Measurements from ENCODE around the gene PODXL.

- no peak for TF ChIP-seq FOXA1 (IDR thresholded peaks at IDR 0.05)
- no peak for TF ChIP-seq TARDBP (IDR thresholded peaks at IDR 0.05)
- TF ChIP-seq ELF4 (IDR thresholded peaks at IDR 0.05) = no peak
- TF ChIP-seq BHLHE40 (IDR thresholded peaks at IDR 0.05; ENCODE audit: borderline replicate concordance) = no peak
Measured at GRCh38 chr7:131560061-131560460, 3.6 kb upstream of the PODXL start.
